Activated T-helper 1 cell treated with anti-CD3 and anti-CD28 coated beads, Interleukin-2, amount 50 U/mL, for 16 hours (primary cell): Measurements from ENCODE around the gene CADPS.

Experiments
- DNase-seq, 2 donors: peaks; one replicate each; pipeline ENCODE4 v3.0.0-alpha.2; 2020; ENCODE audit warnings: low read depth in 1 of 2, low spot score in 1 of 2

Gene CADPS

GRCh38 chr3:62364191-62364590 lies 511.0 kb downstream of the CADPS start:
- DNase-seq: no peak

- no peak for DNase-seq
Observed at GRCh38 chr3:62363275-62363674, 511.9 kb downstream of the CADPS start.

GRCh38 chr3:62361824-62362223 lies 513.4 kb downstream of the CADPS start:
- no peak for DNase-seq

- DNase-seq: no peak
Observed at GRCh38 chr3:62361261-62361660, 514.0 kb downstream of the CADPS start.

GRCh38 chr3:62359531-62359930 lies 515.7 kb downstream of the CADPS start:
- DNase-seq: no peak

GRCh38 chr3:62356356-62356755 lies 518.9 kb downstream of the CADPS start:
- DNase-seq: no peak

GRCh38 chr3:62355703-62356102 lies 519.5 kb downstream of the CADPS start:
- no peak for DNase-seq
